ENCODE measurements around the gene RTN4R. TPM values are rescaled to one million over a fixed set of nuclear protein-coding genes. Genes with fewer than 3 reads are reported as not detected.

Gene RTN4R
- total and polyA plus RNA-seq, 8 donors, result 3.7 to 10.9 (median 6.8) TPM

DNA sequence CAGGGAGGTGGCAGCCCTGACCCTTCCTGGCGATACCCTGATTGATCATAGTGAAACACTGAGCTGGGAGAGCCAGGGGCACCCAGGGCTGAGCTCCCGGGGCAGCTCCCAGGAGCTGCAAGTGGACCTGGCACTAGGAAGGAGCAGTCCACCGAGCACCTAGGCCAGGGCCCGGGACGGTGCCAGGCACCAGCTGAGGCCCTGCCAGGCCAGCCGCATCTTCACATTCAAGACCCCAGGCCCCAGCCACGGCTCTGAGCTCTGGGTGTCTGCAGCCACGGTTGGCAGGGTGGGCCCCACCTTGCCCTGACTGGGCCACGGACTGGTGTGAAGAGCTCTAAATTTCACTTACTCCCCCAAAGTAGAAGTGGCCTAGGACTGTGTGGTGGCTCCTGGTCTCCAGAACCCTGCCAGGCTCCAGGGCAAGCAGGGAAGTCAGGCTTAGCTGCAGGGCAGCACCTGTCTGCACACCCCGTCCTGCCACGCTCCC lies 58.3 kb downstream of the RTN4R start:
- DNase-seq, result no peak
- no peak overlapping the region for H3K4me3 ChIP-seq
- TF ChIP-seq, protein P1, sequence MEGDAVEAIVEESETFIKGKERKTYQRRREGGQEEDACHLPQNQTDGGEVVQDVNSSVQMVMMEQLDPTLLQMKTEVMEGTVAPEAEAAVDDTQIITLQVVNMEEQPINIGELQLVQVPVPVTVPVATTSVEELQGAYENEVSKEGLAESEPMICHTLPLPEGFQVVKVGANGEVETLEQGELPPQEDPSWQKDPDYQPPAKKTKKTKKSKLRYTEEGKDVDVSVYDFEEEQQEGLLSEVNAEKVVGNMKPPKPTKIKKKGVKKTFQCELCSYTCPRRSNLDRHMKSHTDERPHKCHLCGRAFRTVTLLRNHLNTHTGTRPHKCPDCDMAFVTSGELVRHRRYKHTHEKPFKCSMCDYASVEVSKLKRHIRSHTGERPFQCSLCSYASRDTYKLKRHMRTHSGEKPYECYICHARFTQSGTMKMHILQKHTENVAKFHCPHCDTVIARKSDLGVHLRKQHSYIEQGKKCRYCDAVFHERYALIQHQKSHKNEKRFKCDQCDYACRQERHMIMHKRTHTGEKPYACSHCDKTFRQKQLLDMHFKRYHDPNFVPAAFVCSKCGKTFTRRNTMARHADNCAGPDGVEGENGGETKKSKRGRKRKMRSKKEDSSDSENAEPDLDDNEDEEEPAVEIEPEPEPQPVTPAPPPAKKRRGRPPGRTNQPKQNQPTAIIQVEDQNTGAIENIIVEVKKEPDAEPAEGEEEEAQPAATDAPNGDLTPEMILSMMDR (IDR thresholded peaks at IDR 0.05), result no peak

DNA sequence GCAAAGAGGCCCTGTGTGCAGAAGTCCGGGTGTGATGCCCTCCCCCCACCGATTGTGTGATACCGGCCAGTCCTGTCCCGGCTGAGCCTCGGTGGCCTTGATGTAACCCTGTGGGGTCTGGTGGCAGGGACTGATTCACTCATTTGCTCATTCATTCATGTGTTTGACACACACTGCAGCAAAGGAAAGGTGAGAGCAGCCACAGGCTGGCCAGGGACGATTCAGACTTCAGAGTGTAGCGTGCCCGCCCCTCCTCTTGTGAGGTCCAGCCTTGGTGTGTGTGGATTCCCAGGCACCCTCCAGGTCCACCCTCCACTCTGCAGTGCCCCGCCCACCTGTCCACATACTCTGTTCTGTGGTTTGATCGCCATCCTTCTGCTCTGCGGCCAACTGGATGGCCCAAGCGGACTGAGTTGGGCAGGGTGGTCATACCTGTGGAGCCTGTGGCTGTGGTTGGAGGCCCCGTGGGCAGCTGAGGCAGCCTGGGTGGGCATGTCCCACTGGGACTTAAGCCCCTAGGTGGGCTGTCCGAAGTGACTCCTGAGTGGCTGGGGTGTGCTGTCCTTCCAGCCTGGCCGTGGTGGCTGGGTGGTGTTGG lies 59.3 kb downstream of the RTN4R start:
- Histone ChIP-seq H3K4me1 (peaks cover 33 to 47% of the 10 kb centered on the region in 2 donors), H3K27me3 (no peaks in the 10 kb centered on the region), H3K36me3 (no peaks in the 10 kb centered on the region), H3K4me3 (no peak overlapping the region), H3K27ac (no peak overlapping the region), H3K9me3 (no peaks in the 10 kb centered on the region)
- DNase-seq (no peak), ATAC-seq (no peak)
- TF ChIP-seq, protein P1 (IDR thresholded peaks at IDR 0.05), result no peak
- intact Hi-C loops (cut with DNase I), result no loop called here

More for the DNA sequence above, 58.3 kb downstream of the RTN4R start:
- Histone ChIP-seq H3K36me3 (no peaks in the 10 kb centered on the region), H3K4me1 (peaks cover 23 to 37% of the 10 kb centered on the region in 2 donors), H3K27ac (no peak overlapping the region), H3K9me3 (no peaks in the 10 kb centered on the region), H3K27me3 (no peaks in the 10 kb centered on the region)
- intact Hi-C loops (cut with DNase I), result no loop called here
- ATAC-seq, result no peak

DNA sequence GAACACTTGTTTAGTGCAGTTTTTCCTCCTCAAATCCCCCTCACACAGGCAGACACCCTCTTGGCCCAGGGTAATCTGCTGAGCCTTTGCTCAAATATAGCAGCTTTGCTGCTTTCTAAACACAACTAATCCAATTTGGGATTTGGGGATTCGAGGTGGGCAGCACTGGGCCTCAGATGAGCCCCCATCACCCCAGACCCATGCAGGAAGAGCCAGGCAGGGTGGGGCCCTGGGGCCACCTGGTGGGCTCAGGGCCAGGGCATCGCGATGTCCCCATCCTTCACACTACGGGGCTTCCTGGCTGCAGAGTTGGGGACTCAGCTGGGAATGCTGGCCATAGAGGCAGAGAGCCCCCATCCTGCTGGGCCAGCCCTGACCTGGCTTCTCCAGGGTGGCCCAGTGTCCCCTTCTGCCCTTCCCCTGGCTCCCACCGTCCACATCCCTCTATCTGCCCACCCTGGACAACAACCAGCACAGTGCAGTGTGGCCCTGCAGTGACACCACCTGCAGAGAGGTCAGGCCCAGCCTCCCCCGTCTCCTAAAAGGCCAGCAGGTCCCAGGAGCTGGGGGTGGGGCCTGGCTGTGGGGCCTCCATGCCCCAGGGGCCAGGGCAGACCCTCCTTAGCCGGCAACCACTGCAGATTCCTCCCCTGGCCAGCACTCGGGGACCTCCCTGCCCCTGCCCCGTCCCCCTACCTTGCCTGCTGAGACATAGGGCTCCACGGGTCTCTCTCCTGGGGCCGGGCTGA lies 60.7 kb downstream of the RTN4R start:
- intact Hi-C loops (cut with DNase I), result no loop called here
- ATAC-seq (no peak), DNase-seq (no peak)
- no peaks in the 10 kb centered on the region for H3K9me3 ChIP-seq
- TF ChIP-seq, protein P1 (IDR thresholded peaks at IDR 0.05), result no peak
- peak overlapping the region in 1 of 2 donors; percentile 68 for H3K27ac ChIP-seq
- peaks cover 40 to 55% of the 10 kb centered on the region in 2 donors for H3K4me1 ChIP-seq
- H3K4me3 ChIP-seq, result peak overlapping the region; percentile 54 to 57
- no peaks in the 10 kb centered on the region for H3K36me3 ChIP-seq
- no peaks in the 10 kb centered on the region for H3K27me3 ChIP-seq

DNA sequence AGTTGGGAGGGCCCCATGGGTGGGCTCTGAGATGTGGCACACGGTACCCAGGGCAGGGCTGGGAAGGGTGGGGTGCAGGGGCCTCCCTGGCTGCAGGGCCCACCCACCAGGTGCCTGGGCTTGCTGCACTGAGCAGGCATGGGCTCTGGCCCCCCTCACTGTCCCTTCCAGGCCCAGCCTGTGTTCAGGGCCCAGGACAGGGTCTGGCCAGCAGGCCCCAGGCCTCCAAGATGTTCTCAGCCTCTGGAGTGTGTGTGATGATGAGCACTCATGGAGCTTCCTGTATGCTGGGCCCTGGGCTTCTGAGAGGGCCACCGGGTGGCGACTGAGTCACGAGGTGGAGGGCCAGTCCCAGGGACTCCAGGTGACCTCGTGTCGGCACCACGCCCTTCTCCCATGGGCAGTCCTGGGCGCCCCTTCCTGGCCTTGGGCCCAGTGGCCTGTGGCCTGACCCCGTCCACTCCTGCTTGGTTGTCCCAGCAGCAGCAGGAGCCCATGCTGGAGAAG lies 61.4 kb downstream of the RTN4R start:
- TF ChIP-seq, protein P1 (IDR thresholded peaks at IDR 0.05), result no peak
- H3K36me3 ChIP-seq, result no peaks in the 10 kb centered on the region
- peak in 1 of 4 donors; percentile 66 for DNase-seq
- H3K27me3 ChIP-seq, result no peaks in the 10 kb centered on the region
- no peaks in the 10 kb centered on the region for H3K9me3 ChIP-seq
- intact Hi-C loops (cut with DNase I), result no loop called here
- peak overlapping the region; percentile 68 to 73 for H3K27ac ChIP-seq
- H3K4me1 ChIP-seq, result peaks cover 40 to 52% of the 10 kb centered on the region in 2 donors
- H3K4me3 ChIP-seq, result peak overlapping the region; percentile 54 to 57
- peak; percentile 72 for ATAC-seq

All from left lung (tissue), 10 donors.